NCI-H1092 (cell line): ENCODE results near the gene CPA1.
"Not testable (repeated sequence)": the region's sequence is repeated elsewhere in the genome, so short reads cannot be mapped to it uniquely, and the experiment has no call there.

Experiments
- DNase-seq: peaks from one replicate; lab custom pipeline; 2025; lab: John Stamatoyannopoulos, UW

Gene CPA1

DNA sequence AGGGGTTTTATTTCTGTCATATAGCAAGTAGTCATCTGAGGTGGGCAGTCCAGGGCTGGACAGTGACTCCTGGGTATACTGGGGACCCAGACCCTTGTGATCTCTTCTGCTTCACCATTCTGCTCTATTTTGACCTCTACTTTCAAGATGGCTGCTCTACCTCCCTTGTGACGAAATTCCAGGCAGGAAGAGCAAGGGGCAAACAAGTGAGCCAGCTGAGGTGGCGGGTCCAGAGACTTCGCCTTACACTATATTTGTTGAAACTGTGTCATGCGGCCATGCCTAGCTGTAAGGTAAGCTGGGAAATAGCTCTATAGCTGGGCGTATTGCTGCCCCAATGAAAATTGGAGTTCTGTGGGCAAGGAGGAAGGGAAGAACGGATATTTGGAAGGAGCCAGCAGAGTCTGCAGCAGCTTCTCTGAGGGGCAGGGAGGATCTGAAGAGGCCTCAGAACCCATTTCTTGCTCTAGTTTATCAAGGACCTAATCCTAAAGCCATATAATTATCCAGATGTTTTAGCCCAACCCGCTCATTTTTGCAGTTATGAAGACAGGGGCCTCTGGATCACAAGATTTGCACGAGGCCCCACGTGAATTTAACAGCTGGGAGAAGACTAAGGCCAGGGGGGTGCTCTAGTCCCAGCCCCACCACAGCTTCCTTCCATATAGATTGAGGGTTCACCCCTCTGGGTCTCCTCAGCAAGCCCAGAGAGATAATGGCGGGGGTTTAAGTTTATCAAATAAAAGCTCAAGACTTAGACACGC is 7.7 kb upstream of the CPA1 start:
- no peak for DNase-seq

DNA sequence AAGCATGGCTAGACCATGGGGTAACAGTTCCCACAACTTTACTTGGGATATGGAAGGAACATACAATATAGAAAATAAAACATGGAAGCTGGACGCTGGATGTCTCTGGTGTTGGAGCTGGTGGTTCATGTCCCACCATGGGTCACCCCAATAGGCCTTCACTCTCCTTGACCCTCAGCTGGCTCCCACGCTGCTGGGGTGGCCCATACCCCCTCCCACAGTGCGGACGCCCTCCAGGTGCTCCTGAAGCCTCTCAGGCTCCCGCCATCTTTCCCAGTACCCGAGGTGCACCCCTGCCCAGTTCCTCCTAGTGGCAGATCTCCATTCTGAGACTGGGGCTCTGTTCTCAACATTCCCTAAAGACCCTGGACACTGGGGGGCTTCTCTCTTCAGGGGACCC is 5.8 kb upstream of the CPA1 start:
- DNase-seq, result no peak

DNA sequence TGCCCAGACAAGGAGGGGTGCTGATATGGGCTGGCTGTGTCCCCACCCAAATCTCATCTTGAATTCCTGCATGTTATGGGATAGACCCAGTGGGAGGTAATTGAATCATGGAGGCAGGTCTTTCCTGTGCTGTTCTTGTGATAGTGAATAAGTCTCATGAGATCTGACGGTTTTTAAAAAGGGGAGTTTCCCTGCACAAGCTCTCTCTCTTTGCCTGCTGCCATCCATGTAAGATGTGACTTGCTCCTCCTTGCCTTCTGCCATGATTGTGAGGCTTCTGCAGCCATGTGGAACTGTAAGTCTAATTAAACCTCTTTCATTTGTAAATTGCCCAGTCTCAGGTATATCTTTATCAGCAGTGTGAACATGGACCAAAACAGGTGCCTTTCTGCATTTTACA is 3.8 kb upstream of the CPA1 start:
- DNase-seq, result not testable (repeated sequence)

DNA sequence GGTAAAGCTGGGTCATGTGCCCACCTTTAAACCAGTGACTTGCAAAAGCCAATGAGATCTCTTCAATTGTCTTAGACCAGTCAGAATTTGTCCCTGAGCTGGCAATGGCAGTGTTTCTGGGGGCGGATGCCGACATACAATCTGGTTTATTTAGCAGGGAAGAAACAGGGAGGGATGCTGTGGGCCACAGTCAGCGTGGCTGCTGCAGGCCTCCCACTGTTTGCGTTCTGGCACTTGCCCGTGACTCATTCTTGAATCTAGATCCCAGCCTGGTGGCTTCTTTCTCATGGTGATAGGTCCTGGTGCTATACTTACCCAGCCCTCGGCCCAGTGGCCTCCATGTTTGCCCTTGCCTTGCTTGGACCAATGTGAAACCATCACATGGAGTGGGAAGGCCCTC is 3.1 kb upstream of the CPA1 start:
- DNase-seq, result no peak

DNA sequence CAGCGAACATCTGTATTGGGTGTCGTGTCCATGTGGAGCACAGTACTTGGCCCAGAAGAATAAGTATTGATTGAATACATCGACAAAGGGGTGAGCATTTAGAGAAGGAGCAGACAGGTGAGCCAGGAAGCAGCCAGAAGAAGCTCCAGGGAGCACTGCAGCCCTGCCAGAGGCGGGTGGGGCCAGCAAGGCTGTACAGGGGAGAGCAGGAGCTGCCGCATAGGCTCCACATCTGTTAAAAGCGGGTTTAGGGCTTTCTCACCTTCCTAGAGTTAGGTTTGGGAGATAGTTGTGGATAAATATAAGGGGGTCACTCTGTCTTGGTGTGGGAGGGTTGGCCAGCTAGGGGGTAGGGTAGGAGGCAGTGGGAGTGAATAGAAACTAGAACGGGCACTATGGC is 1.3 kb upstream of the CPA1 start:
- DNase-seq, result no peak

DNA sequence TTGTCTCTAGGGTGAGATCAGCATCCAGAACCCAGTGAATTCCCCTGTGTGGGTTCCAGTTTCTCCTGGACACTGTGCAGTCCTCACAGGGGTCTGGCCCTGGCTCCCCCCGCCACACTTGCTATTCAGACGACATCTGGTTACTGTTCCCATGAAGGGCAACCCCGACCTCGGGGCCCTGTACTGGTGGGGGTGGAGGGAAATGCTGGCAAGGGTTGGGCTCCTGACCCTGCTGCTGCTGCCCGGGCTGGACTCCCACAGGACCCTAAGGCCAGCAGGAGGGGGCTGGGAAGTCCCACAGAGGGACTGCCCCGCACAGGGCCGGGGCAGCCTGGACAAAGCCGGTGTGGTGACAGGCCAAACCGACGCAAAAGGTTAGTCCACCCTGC is 768 bp upstream of the CPA1 start:
- no peak for DNase-seq

DNA sequence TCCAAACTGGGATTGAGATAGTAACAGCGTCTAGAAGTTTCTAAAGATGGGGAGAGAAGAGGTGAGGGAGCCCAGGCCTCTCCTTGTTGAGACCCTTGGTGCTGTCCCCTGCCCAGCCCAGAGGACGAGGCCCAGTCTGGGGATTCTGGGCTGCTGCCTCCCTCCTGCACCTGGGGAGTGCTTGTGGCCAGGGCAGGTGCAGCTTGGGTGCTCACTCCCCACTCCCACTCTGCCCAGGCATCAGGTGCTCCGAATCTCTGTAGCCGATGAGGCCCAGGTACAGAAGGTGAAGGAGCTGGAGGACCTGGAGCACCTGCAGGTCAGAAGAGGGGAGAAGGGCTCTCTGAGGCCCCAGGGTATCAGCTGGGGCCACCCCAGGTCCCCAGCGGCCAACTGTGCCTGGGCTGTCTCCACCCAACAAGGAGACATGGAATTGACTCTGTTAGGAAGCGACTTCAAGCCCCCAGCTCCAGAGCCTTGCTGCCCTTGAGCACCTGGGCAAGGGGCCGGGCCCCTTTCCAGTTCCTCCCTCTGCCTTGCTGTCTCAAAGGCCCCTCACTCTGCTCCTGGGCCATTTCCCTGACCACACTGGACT is 664 bp downstream of the CPA1 start:
- no peak for DNase-seq

DNA sequence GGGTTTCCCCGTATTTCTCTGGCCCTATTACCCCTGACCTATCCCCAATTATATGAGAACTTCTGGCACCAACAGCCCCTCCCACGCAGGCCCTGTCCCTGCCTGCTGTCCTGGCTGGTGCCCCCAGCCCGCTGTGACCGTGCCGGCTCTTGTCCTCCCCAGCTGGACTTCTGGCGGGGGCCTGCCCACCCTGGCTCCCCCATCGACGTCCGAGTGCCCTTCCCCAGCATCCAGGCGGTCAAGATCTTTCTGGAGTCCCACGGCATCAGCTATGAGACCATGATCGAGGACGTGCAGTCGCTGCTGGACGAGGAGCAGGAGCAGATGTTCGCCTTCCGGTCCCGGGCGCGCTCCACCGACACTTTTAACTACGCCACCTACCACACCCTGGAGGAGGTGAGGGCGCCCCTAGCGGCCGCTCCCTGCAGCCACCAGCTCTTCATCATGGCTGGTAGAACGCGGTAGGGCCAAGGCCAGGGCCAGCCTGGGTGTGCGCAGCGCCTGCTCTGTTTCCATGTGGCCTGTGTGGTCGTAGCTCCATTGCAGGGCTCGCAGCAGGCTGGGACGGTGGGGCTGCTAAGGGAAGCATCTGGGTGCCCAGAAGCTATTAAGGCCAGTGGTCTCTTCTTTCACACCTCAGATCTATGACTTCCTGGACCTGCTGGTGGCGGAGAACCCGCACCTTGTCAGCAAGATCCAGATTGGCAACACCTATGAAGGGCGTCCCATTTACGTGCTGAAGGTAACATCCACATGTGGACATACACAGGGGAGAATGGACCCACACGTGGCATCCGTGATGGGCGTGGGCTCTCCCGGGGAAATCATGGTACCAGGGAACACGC is 1.4 kb downstream of the CPA1 start:
- no peak for DNase-seq

DNA sequence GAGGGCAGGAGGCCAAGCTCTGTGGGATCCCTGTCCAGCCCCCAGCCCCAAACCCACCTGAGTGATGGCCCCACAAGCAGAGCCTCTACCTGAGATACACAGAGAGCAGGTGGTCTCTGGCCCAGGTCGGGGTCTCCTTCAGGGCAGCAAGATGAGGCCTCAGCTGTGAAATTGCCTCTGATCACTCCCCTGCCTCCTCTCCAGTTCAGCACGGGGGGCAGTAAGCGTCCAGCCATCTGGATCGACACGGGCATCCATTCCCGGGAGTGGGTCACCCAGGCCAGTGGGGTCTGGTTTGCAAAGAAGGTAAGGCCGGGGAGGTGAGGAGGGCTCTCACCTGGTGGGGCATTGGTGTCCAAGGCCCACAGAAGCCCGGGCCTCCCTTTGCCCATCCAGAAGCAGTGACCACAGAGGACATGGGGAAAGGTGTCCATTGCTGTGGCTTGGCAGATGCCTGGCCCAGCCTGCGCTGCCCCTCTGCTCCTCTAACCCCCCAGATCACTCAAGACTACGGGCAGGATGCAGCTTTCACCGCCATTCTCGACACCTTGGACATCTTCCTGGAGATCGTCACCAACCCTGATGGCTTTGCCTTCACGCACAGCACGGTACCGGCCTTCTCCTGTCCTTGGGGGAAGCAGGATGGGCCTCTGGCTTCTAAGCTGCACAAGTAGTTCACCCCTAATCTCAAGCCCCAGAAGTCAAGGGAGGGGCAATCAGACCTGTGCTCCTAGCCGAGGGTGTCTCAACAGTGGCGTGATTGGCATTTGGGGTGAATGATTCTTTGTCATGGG is 3.1 kb downstream of the CPA1 start:
- DNase-seq, result no peak

DNA sequence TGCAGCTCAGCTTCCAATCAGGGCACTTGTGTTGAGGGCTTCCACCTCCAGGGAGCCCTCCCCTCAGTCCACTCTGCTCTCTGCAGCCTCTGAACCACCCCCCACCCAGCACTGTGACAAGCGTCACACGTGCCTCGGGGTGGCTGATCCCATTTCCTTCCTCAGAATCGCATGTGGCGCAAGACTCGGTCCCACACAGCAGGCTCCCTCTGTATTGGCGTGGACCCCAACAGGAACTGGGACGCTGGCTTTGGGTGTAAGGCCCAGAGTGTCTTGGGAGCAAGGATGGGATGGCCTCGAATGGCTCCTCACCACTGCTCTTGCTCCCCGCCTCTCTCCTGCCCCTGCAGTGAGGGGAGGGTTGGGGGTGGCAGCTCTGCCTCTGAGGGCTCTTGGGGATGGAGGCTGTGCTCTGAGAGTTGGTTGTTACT is 4.1 kb downstream of the CPA1 start:
- no peak for DNase-seq

DNA sequence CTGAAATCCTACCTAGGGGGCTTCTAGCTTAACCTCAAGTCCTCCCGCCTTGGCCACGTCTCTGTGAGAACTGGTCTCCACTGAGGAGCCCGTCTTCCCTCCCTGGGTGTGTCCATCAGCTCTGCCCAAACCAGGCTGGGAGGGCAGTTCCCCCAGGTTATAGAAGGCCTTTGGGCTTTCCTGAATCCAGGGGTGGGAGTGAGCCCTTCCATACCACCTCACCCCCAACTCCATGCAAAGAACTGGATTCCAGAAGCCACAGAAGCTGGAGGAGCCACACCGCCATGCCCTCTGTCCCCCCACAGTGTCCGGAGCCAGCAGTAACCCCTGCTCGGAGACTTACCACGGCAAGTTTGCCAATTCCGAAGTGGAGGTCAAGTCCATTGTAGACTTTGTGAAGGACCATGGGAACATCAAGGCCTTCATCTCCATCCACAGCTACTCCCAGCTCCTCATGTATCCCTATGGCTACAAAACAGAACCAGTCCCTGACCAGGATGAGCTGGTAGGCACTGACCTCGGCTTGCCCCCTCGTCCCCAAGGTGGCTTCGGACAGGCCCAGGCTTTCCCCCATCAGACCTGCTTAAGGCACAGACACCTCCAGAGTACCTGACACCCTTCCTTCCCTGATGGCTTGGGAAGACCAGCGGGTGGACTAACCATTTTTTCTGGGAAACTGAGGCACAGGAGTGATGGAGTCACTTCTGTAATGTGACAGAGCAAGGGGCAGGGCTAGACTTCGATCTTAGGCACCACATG is 4.7 kb downstream of the CPA1 start:
- no peak for DNase-seq

DNA sequence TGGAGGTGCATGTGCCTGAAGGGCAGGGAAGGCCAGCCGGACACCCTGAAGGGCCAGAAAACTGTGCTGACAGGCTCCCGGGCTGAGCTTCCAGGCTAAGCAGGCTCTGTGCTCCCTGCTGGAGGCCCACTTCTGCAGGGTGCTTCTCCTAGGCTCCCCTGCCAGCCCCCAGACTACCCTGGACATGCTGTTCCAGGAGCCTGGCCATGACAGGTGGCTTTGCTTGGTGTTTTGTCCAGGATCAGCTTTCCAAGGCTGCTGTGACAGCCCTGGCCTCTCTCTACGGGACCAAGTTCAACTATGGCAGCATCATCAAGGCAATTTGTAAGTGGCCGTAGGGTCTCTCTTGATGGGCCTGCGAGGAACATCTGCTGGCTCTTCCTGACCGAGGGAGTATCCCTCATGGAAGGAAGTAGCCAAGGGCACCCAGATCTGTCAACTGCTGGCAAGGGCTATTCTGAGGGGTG is 5.3 kb downstream of the CPA1 start:
- DNase-seq, result no peak

DNA sequence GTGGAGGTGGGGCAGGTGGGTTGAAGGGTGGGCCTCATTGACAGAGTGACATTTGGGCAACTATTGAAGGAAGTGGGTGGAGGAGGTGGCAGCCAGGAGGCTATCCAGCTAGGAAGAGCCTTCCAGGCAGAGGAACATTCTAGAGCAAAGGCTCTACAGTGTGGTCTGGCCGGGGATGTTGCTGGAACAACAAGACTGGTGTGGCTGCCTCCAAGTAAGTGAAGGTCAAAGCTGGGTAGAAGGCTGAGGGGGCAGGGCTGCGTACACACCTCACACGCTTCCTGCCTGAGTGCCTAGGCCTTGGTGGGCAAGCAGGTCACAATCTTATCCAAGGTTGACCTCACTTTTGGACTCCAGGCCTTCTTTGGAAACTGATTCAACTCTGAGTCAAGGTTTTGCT is 6.6 kb downstream of the CPA1 start:
- no peak for DNase-seq

DNA sequence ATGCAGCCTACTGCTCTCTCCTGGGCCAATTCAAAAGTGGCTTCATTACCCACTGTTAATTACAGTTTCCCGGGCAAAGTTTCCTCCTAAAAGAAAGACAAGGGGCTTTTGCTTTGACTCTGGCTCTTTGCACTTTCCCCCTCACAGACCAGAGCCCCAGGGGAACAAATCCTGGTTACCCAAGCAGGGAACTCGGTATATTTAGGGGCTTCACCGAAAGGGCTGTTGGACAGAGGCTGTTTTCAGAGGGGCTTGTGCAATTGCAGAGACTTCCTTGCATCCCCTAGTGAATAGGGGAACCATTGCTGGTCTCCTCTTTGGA is 7.0 kb downstream of the CPA1 start:
- no peak for DNase-seq

DNA sequence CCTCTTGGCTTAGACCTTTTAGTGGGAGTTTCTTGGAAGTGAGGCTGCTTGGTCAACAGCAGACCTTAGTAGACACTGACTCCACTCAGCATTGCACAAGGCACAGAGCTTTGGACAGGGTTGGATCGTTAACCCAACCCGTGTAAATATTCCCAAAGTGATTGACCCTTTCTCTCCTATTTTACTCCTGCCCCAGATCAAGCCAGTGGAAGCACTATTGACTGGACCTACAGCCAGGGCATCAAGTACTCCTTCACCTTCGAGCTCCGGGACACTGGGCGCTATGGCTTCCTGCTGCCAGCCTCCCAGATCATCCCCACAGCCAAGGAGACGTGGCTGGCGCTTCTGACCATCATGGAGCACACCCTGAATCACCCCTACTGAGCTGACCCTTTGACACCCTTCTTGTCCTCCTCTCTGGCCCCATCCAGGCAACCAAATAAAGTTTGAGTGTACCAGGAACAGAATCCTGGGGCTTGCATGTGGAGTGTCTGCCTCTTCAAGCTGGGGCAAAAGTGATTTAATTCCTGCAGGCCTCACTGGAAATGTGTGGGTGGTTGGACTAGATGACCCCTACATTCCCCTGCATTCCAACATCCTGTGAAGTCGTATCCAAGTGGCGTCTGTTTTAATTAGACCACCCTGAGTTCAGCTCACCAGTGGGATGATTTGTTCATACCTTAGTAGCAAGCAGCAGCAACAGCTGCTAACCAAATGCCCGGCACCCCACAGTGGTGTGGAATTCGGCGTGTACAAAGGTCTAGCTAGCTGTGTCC is 7.5 kb downstream of the CPA1 start:
- no peak for DNase-seq

DNA sequence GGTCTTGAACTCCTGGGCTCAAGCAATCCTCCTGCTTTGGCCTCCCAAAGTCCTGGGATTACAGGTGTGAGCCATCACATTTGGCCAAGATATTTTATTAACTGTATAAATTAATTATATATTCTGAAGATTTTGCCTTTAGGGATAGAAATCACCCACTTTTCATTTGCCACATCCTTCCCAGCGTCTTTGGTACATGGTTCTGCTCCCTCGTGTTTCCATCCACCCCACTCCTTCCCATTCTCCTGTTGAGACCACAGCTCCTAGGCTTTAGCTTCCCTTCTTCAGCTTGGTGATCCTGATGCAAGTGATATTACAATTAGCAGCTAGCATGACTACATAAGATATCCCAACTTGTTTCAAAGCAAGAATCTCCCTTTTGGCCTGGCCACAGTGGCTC is 8.4 kb downstream of the CPA1 start:
- DNase-seq, result no peak

DNA sequence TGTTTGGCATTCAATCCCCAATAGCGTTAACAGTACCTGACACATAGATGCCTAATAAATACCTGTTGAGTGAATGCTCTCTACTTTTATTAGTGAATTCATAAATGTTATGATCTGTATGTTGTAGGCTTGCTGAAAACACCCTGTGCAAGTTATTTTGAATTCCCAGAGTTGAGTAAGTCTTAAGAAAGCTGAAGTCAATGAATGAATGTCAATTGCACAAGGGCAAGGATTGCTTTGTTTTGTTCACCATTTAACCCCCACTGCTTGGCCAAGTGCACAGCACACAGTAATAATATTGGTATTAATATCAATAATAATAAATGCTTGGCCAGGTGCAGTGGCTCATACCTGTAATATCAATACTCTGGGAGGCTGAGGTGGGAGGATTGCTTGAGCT is 10.2 kb downstream of the CPA1 start:
- DNase-seq, result no peak

DNA sequence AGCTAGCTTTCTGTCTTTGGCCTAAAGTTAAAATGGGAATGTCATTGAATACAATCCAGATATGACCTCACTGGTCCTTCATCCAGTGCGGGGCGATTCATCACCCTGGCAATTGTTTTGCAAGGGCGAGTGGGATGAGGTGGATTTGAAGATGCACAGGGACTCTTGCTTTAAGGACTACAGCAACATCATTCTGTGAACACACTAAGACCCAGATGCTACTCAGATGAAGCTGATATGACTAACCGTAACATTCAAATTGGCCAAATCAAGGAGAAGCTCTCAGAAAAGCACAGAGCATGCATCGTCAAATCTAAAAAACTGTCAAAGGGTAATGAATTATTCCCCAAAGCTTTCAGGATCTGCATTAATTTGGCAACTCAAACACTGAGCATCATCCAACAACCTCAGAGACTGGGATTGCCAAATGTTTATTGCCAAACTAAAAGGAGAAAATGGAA is 12.8 kb downstream of the CPA1 start:
- no peak for DNase-seq

DNA sequence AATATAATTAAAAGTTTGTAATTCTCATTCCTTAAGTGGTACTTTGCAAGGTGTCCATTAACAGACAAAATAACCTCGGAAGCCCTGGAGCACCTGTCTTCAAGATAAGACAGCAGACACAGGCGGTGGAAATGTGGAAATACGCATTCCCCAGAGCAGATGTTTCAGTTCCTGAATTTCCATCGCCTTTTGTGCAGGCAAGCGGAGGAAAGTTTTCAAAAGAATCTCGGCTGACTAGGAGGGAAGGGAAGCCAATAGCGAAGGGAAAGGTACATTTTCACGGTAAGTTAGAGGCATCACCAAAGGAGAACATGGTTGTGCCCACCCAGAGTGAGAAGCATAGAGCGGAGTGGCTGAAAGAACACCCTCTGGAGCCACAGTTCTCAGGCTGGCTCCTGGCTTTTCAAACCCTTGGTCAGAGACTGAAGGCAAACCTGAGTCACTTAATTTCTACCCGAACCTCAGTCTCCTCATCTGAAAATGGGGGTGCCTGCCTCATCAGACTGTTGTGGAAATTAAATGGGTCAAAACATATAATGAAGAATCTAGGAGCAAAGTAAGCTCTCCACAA is 13.6 kb downstream of the CPA1 start:
- no peak for DNase-seq

DNA sequence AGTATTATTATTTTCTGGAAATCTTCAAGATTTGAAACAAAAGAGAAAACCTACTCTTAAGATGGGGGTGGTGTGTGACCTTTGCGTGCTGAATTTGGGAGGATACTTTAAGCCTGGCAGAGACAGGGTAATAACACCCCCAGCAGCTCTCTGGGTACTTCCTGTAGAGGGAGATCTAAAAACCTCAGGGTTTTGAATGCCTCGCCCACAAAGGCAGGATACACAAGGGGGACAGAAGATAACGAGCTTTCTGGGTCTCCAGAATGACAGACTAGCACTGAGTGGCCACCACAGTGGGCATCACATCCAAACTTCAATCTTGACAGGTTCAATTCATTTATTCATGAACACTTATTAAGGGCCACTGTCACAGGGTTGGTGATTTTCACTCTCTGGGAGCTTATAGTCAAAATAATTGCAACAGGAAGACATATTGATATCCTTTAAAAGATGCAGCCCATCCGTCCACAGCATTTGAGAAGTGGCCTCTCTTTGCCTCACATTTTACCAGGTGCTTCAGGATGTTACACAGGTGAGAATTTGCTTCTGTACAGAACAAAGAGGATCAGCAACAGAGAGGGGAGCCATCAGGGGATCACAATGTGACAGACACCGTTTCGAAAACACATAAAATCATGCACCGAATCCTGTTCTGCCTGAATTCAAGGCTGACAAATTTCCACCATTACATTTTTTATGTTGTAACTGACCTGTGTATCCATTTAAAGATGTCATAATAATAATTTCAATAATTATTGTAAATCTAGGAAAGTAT is 14.3 kb downstream of the CPA1 start:
- no peak for DNase-seq
